Glomerular visceral epithelial cell (primary cell): ENCODE results near the gene MLF1.
"Not testable (repeated sequence)": the region's sequence is repeated elsewhere in the genome, so short reads cannot be mapped to it uniquely, and the experiment has no call there.

Experiments used
- DNase-seq: peaks from one replicate; pipeline ENCODE4 v3.0.0-alpha.2; 2016; ENCODE audit errors: extremely low spot score

MLF1 gene

GRCh38 chr3:158570999-158571702, at the start of gene MLF1:
TSS of gene MLF1 (plus strand) at chr3:158571194. CDS start at chr3:158571301, 107 bp downstream.
- DNase-seq, result peak; percentile 93

GRCh38 chr3:158522221-158523136, 48.5 kb upstream of the MLF1 start:
- DNase-seq, result no peak

GRCh38 chr3:158528076-158528674, 42.8 kb upstream of the MLF1 start:
- no peak for DNase-seq

GRCh38 chr3:158531334-158531733, 39.7 kb upstream of the MLF1 start:
- DNase-seq, result no peak

GRCh38 chr3:158532099-158532734, 38.8 kb upstream of the MLF1 start:
- peak; percentile 56 for DNase-seq

GRCh38 chr3:158535918-158536317, 35.1 kb upstream of the MLF1 start:
- DNase-seq, result no peak

GRCh38 chr3:158539414-158540014, 31.5 kb upstream of the MLF1 start:
- DNase-seq, result peak; percentile 61

- DNase-seq, result no peak
These were observed 30.9 kb upstream of the MLF1 start for GRCh38 chr3:158540066-158540465.

GRCh38 chr3:158548691-158549090, 22.3 kb upstream of the MLF1 start:
- no peak for DNase-seq

- not testable (repeated sequence) for DNase-seq
These were observed 21.1 kb upstream of the MLF1 start for GRCh38 chr3:158549938-158550337.

GRCh38 chr3:158552124-158552523, 18.9 kb upstream of the MLF1 start:
- no peak for DNase-seq

GRCh38 chr3:158559504-158559903, 11.5 kb upstream of the MLF1 start:
- no peak for DNase-seq

GRCh38 chr3:158560979-158561378, 10.0 kb upstream of the MLF1 start:
- no peak for DNase-seq

- DNase-seq, result no peak
These were observed 8.3 kb upstream of the MLF1 start for GRCh38 chr3:158562674-158563073.

GRCh38 chr3:158563076-158563475, 7.9 kb upstream of the MLF1 start:
- no peak for DNase-seq

GRCh38 chr3:158565076-158565475, 5.9 kb upstream of the MLF1 start:
- DNase-seq, result no peak

GRCh38 chr3:158568784-158569183, 2.2 kb upstream of the MLF1 start:
- peak; percentile 9 for DNase-seq

- DNase-seq, result no peak
These were observed 1.2 kb upstream of the MLF1 start for GRCh38 chr3:158569794-158570193.

- DNase-seq, result no peak
These were observed 1.2 kb downstream of the MLF1 start for GRCh38 chr3:158571969-158572765.

- no peak for DNase-seq
These were observed 1.7 kb downstream of the MLF1 start for GRCh38 chr3:158572766-158573060.

GRCh38 chr3:158573714-158574113, 2.7 kb downstream of the MLF1 start:
- DNase-seq, result no peak
